H9 (cell line): ENCODE results near the gene FUT1. TPM values are rescaled to one million over a fixed set of nuclear protein-coding genes. Genes with fewer than 3 reads are reported as not detected.
A peak's percentile ranks its signal among the peaks of the same experiment; 100 is the strongest.

Experiments
- DNase-seq: peaks from one replicate; pipeline ENCODE4 v3.0.0-alpha.2; 2017
- H2AFZ ChIP-seq: one replicate; pipeline ENCODE4 v1.6.1; 2013; ENCODE audit warnings: mild to moderate bottlenecking, low read length, control low read depth, moderate library complexity
- H2AK5ac ChIP-seq: 2 replicates; pipeline ENCODE4 v1.6.1; 2013; ENCODE audit warnings: low read length, control low read depth, mixed read lengths; ENCODE audit not compliant: insufficient read length
- H2BK120ac ChIP-seq: one replicate; pipeline ENCODE4 v1.6.1; 2013; ENCODE audit warnings: low read depth, mild to moderate bottlenecking, low read length, control low read depth, inconsistent platforms; ENCODE audit not compliant: poor library complexity, severe bottlenecking
- H2BK12ac ChIP-seq: 2 replicates; pipeline ENCODE4 v1.6.1; 2013; ENCODE audit warnings: low read length, control low read depth, mixed read lengths, low read depth; ENCODE audit not compliant: insufficient read length
- H2BK15ac ChIP-seq: 2 replicates; pipeline ENCODE4 v1.6.1; 2013; ENCODE audit warnings: low read depth, low read length, control low read depth
- H2BK20ac ChIP-seq: one replicate; pipeline ENCODE4 v1.6.1; 2013; ENCODE audit warnings: low read depth, mild to moderate bottlenecking, low read length, control low read depth, inconsistent platforms; ENCODE audit not compliant: poor library complexity, severe bottlenecking
- H2BK5ac ChIP-seq: 2 replicates; pipeline ENCODE4 v1.6.1; 2013; ENCODE audit warnings: low read length, control low read depth, mixed read lengths; ENCODE audit not compliant: insufficient read length
- H3K14ac ChIP-seq: 2 replicates; pipeline ENCODE4 v1.6.1; 2013; ENCODE audit warnings: low read length, control low read depth; ENCODE audit not compliant: insufficient read depth
- H3K18ac ChIP-seq: 2 replicates; pipeline ENCODE4 v1.6.1; 2013; ENCODE audit warnings: low read depth, mild to moderate bottlenecking, mixed read lengths, low read length, control low read depth; ENCODE audit not compliant: insufficient read length
- H3K23ac ChIP-seq: 2 replicates; pipeline ENCODE4 v1.6.1; 2013; ENCODE audit warnings: low read length, control low read depth, mixed read lengths, low read depth; ENCODE audit not compliant: insufficient read length
- H3K23me2 ChIP-seq: 2 replicates; pipeline ENCODE4 v1.6.1; 2013; ENCODE audit warnings: low read depth, mild to moderate bottlenecking, mixed read lengths, low read length, control low read depth; ENCODE audit not compliant: insufficient read length, poor library complexity, severe bottlenecking
- H3K27ac ChIP-seq: 2 replicates; pipeline ENCODE4 v1.5.1; 2013; ENCODE audit warnings: low read length, control low read depth, mixed read lengths, low read depth; ENCODE audit not compliant: insufficient read length
- H3K27me3 ChIP-seq: 2 replicates; pipeline ENCODE4 v1.6.1; 2013; ENCODE audit warnings: low read length, control low read depth, inconsistent platforms; ENCODE audit not compliant: insufficient read depth
- H3K4ac ChIP-seq: 2 replicates; pipeline ENCODE4 v1.6.1; 2013; ENCODE audit warnings: low read depth, mild to moderate bottlenecking, control low read depth, inconsistent platforms, low read length, moderate library complexity
- H3K4me1 ChIP-seq: 2 replicates; pipeline ENCODE4 v1.6.1; 2013; ENCODE audit warnings: low read length, control low read depth, inconsistent platforms; ENCODE audit not compliant: insufficient read depth
- H3K4me2 ChIP-seq: 2 replicates; pipeline ENCODE4 v1.6.1; 2013; ENCODE audit warnings: low read length, control low read depth, mixed read lengths; ENCODE audit not compliant: insufficient read length, insufficient read depth
- H3K56ac ChIP-seq: 2 replicates; pipeline ENCODE4 v1.6.1; 2013; ENCODE audit warnings: low read depth, mild to moderate bottlenecking, mixed read lengths, low read length, control low read depth; ENCODE audit not compliant: insufficient read length
- H3K79me1 ChIP-seq: 2 replicates; pipeline ENCODE4 v1.6.1; 2013; ENCODE audit warnings: low read depth, mild to moderate bottlenecking, moderate library complexity, low read length, control low read depth, inconsistent platforms; ENCODE audit not compliant: insufficient read depth, poor library complexity, severe bottlenecking
- H3K79me2 ChIP-seq: 2 replicates; pipeline ENCODE4 v1.6.1; 2013; ENCODE audit warnings: low read length, control low read depth, inconsistent platforms; ENCODE audit not compliant: insufficient read depth
- H3K9ac ChIP-seq: 2 replicates; pipeline ENCODE4 v1.6.1; 2013; ENCODE audit warnings: low read length, control low read depth, mixed read lengths; ENCODE audit not compliant: insufficient read length; ENCODE audit errors: extremely low read depth
- H3K9me3 ChIP-seq: one replicate; pipeline ENCODE4 v1.6.1; 2013; ENCODE audit warnings: low read depth, low read length, inconsistent platforms; ENCODE audit not compliant: control insufficient read depth
- H3T11ph ChIP-seq: one replicate; pipeline ENCODE4 v1.6.1; 2013; ENCODE audit warnings: mild to moderate bottlenecking, low read length, control low read depth, inconsistent platforms
- H4K20me1 ChIP-seq: one replicate; pipeline ENCODE4 v1.6.1; 2013; ENCODE audit not compliant: control insufficient read depth, insufficient read length, insufficient read depth
- H4K5ac ChIP-seq: 2 replicates; pipeline ENCODE4 v1.6.1; 2013; ENCODE audit warnings: low read depth, mild to moderate bottlenecking, mixed read lengths, low read length, control low read depth; ENCODE audit not compliant: insufficient read length
- H4K8ac ChIP-seq: replicated peaks from 2 replicates; pipeline ENCODE4 v1.6.1; 2013; ENCODE audit warnings: low read length, control low read depth, mixed read lengths, low read depth; ENCODE audit not compliant: insufficient read length
- H4K91ac ChIP-seq: 2 replicates; pipeline ENCODE4 v1.6.1; 2013; ENCODE audit warnings: low read depth, mild to moderate bottlenecking, moderate library complexity, mixed read lengths, low read length, control low read depth; ENCODE audit not compliant: insufficient read length
- H3K27ac Mint-ChIP-seq, 3 experiments: 2 replicates in 2 of 3; 3 replicates in 1 of 3; pipeline ENCODE4 v1.8.0; 2020 to 2021; ENCODE audit warnings: mixed read lengths in 3 of 3, mild to moderate bottlenecking in 1 of 3, moderate library complexity in 1 of 3
- H3K27me3 Mint-ChIP-seq: 2 replicates; pipeline ENCODE4 v1.8.0; 2021; ENCODE audit warnings: low read depth, mild to moderate bottlenecking, moderate library complexity, mixed read lengths
- H3K36me3 Mint-ChIP-seq, 3 experiments: 2 replicates in 2 of 3; 3 replicates in 1 of 3; pipeline ENCODE4 v1.8.0; 2020 to 2021; ENCODE audit warnings: low read depth in 3 of 3, mixed read lengths in 3 of 3; ENCODE audit not compliant: insufficient read depth in 1 of 3
- H3K4me1 Mint-ChIP-seq, 2 experiments: 2 replicates each; pipeline ENCODE4 v1.8.0; 2020; ENCODE audit warnings: mixed read lengths in 2 of 2
- H3K4me3 Mint-ChIP-seq, 2 experiments: 2 replicates in 1 of 2; 3 replicates in 1 of 2; pipeline ENCODE4 v1.8.0; 2020 to 2021; ENCODE audit warnings: mild to moderate bottlenecking in 2 of 2, mixed read lengths in 2 of 2, moderate library complexity in 1 of 2
- H3K9me3 Mint-ChIP-seq, 2 experiments: 2 replicates in 1 of 2; 3 replicates in 1 of 2; pipeline ENCODE4 v1.8.0; 2020; ENCODE audit warnings: mild to moderate bottlenecking in 2 of 2, mixed read lengths in 2 of 2, moderate library complexity in 1 of 2
- CTCF ChIP-seq: fragments of 200-600 bp; sonication (generic); conservative IDR thresholded peaks from 3 replicates; pipeline ENCODE4 v1.8.0; 2021; ENCODE audit warnings: antibody characterized with exemption, mild to moderate bottlenecking
- WGBS: extraction: QIAGEN DNeasy Blood & Tissue Kit; methylation state at CpG from one replicate; pipeline ENCODE4 v1.1.7; 2013; ENCODE audit warnings: missing lambda C conversion rate, low lambda C conversion rate, mixed read lengths; ENCODE audit not compliant: insufficient read length; ENCODE audit errors: extremely low coverage; 5-methylcytosine and 5-hydroxymethylcytosine counted together
- total RNA-seq: library from RNA; stranded (reverse); gene quantifications from 2 replicates; pipeline ENCODE4 v1.2.1, GENCODE V29; 2021

The FUT1 gene
- total RNA-seq, 1 experiment from 2014 or later: 16.1 TPM

- Histone ChIP-seq H3K9ac (no peak overlapping the region), H3K9me3 (no peaks in the 10 kb centered on the region), H3K79me2 (no peaks in the 10 kb centered on the region), H2BK20ac (no peak overlapping the region), H2BK120ac (no peak overlapping the region), H3K27me3 (no peaks in the 10 kb centered on the region), H2AFZ (no peak overlapping the region), H2BK12ac (no peak overlapping the region), H3K4me1 (no peaks in the 10 kb centered on the region), H4K91ac (no peak overlapping the region), H3K14ac (no peak overlapping the region; the same call in 1 of the 2 replicates), H3K4ac (no peak overlapping the region), H3K23me2 (no peaks in the 10 kb centered on the region), H3T11ph (no peak overlapping the region), H3K18ac (peak overlapping the region; percentile 50), H2BK15ac (no peak overlapping the region), H2BK5ac (no peak overlapping the region), H2AK5ac (no peak overlapping the region), H4K8ac (no peak overlapping the region), H3K27ac (no peak overlapping the region), H3K4me2 (no peak overlapping the region), H3K23ac (no peak overlapping the region), H4K20me1 (no peaks in the 10 kb centered on the region), H4K5ac (no peak overlapping the region), H3K56ac (no peak overlapping the region), H3K79me1 (no peaks in the 10 kb centered on the region)
- DNase-seq: peak; percentile 64
- no peak overlapping the region for H3K4me3 Mint-ChIP-seq
- H3K36me3 Mint-ChIP-seq: peaks cover 0 to 4% (median 4%) of the 10 kb centered on the region in 3 experiments; a peak in 3 of 7 replicates
- no peaks in the 10 kb centered on the region for H3K9me3 Mint-ChIP-seq
- WGBS: no CpG with 5 or more reads among the region's 77 CpGs
- H3K27me3 Mint-ChIP-seq: peaks cover 4% of the 10 kb centered on the region; the same call in 1 of the 2 replicates
- H3K4me1 Mint-ChIP-seq: peaks cover 3 to 9% of the 10 kb centered on the region in 2 experiments
- 0 out of 3 replicates have a peak, but pooled peaks have one; percentile 9 for TF ChIP-seq CTCF
- no peak overlapping the region for H3K27ac Mint-ChIP-seq
Measured at GRCh38 chr19:48728911-48729664, 23.4 kb downstream of the FUT1 start.
